K562 (cell line): ENCODE results near the gene STAP1. TPM values are rescaled to one million over a fixed set of nuclear protein-coding genes. Genes with fewer than 3 reads are reported as not detected.

ENCODE experiments used
- CBX2 ChIP-seq: fragments of 200-600 bp; sonication (generic); IDR thresholded peaks from one replicate; pipeline ENCODE4 v1.6.1; 2012; ENCODE audit warnings: mild to moderate bottlenecking, low read length, inconsistent platforms; ENCODE audit not compliant: insufficient read depth, poor library complexity, severe bottlenecking
- ELF1 ChIP-seq: fragments of 200-800 bp; sonication (Bioruptor generic); IDR thresholded peaks from 2 replicates; pipeline ENCODE4 v1.6.1; 2016; ENCODE audit warnings: missing genetic modification characterization, missing compliant biosample characterization
- GABPA ChIP-seq: fragments of 200-800 bp; sonication (Bioruptor generic); conservative IDR thresholded peaks from 2 replicates; pipeline ENCODE4 v1.6.1; 2016; ENCODE audit warnings: low read depth, missing genetic modification characterization, missing compliant biosample characterization
- GATAD2B ChIP-seq: fragments of 450-650 bp; IDR thresholded peaks from 2 replicates; pipeline ENCODE4 v1.6.1; 2017; ENCODE audit warnings: mild to moderate bottlenecking, borderline replicate concordance
- HDAC2 ChIP-seq: fragments of 450-650 bp; IDR thresholded peaks from 2 replicates; pipeline ENCODE4 v1.6.1; 2016; ENCODE audit warnings: mild to moderate bottlenecking
- L3MBTL2 ChIP-seq: fragments of 450-650 bp; IDR thresholded peaks from 2 replicates; pipeline ENCODE4 v1.6.1; 2016; ENCODE audit warnings: mild to moderate bottlenecking, moderate library complexity
- LEF1 ChIP-seq: fragments of 450-650 bp; IDR thresholded peaks from 2 replicates; pipeline ENCODE4 v1.6.1; 2016; ENCODE audit warnings: mild to moderate bottlenecking
- MCM7 ChIP-seq, 2 experiments: fragments of 450-650 bp; IDR thresholded peaks; 2 replicates each; pipeline ENCODE4 v1.6.1; 2016 to 2018
- PHF21A ChIP-seq: fragments of 450-650 bp; IDR thresholded peaks from 2 replicates; pipeline ENCODE4 v1.6.1; 2017; ENCODE audit warnings: low read depth, borderline replicate concordance
- RFX7 ChIP-seq: fragments of 250-450 bp; sonication (Bioruptor Pico); IDR thresholded peaks from 2 replicates; pipeline ENCODE4 v1.5.1; 2021; ENCODE audit warnings: mild to moderate bottlenecking
- YY1 ChIP-seq, 3 experiments: IDR thresholded peaks; 2 replicates each; pipeline ENCODE4 v1.6.1; 2011; ENCODE audit warnings: low read length in 2 of 3, mild to moderate bottlenecking in 2 of 3, moderate library complexity in 2 of 3, borderline replicate concordance in 1 of 3, control low read depth in 1 of 3, low read depth in 1 of 3; ENCODE audit not compliant: insufficient read depth in 3 of 3, insufficient replicate concordance in 2 of 3, control insufficient read depth in 1 of 3, insufficient read length in 1 of 3; ENCODE audit errors: extremely low read depth in 1 of 3
- ZFP30 ChIP-seq: fragments of 250-450 bp; sonication (Bioruptor Pico); IDR thresholded peaks from 2 replicates; pipeline ENCODE4 v1.8.0; 2022; ENCODE audit warnings: moderate library complexity, mild to moderate bottlenecking, inconsistent platforms, borderline replicate concordance
- ZFX ChIP-seq: sonication (generic); formaldehyde crosslinking; IDR thresholded peaks from 2 replicates; pipeline ENCODE4 v1.8.0; 2022; ENCODE audit warnings: mild to moderate bottlenecking, missing genetic modification reagents, moderate library complexity
- ZKSCAN1 ChIP-seq: fragments of 150-350 bp; IDR thresholded peaks from 2 replicates; pipeline ENCODE4 v1.6.1; 2016; ENCODE audit warnings: low read depth, low read length
- polyA plus RNA-seq, 8 experiments: library from polyadenylated mRNA; depleted of rRNA in 4 of 8; stranded (reverse) in 5 of 8; unstranded in 3 of 8; fragments of >200 nt; fragmentation: Nextera tagmentation in 2 of 8; fragmentation: Illumina TruSeq in 1 of 8; extraction: Ambion mirVana in 2 of 8; extraction: Trizol in 1 of 8; gene quantifications; 2 replicates each; pipeline versions ENCODE4 v1.2.1 to v1.2.3, GENCODE V29; 2011 to 2014; ENCODE audit warnings: inconsistent platforms in 1 of 8, missing spikeins in 1 of 8
- total RNA-seq, 7 experiments: library from RNA; depleted of rRNA in 6 of 7; stranded (reverse); fragments of >200 nt in 6 of 7; fragmentation: Illumina TruSeq in 2 of 7; extraction: Trizol in 2 of 7; gene quantifications; 2 replicates each; pipeline versions ENCODE4 v1.2.1 to v1.2.3, GENCODE V29; 2011 to 2021; ENCODE audit warnings: low replicate concordance in 1 of 7
- TF ChIP-seq, protein P1 (sequence below): fragments of 450-650 bp; IDR thresholded peaks from 2 replicates; pipeline ENCODE4 v1.6.1; 2014; ENCODE audit warnings: low read depth, mild to moderate bottlenecking, moderate library complexity, borderline replicate concordance
- TF ChIP-seq, protein P2 (sequence below): sonication (generic); formaldehyde crosslinking; IDR thresholded peaks from 2 replicates; pipeline ENCODE4 v1.8.0; 2022; ENCODE audit warnings: missing genetic modification reagents, mild to moderate bottlenecking, borderline replicate concordance
- TF ChIP-seq, protein P3 (sequence below): fragments of 250-450 bp; sonication (Bioruptor Pico); IDR thresholded peaks from 2 replicates; pipeline ENCODE4 v1.4.0; 2020; ENCODE audit warnings: borderline replicate concordance
- TF ChIP-seq, protein P4 (sequence below): sonication (generic); formaldehyde crosslinking; IDR thresholded peaks from 2 replicates; pipeline ENCODE4 v1.8.0; 2022; ENCODE audit warnings: mild to moderate bottlenecking, missing genetic modification reagents, borderline replicate concordance
- TF ChIP-seq, protein P5 (sequence below): fragments of 200-800 bp; sonication (Bioruptor generic); IDR thresholded peaks from 2 replicates; pipeline ENCODE4 v1.6.1; 2017; ENCODE audit warnings: missing genetic modification characterization, missing compliant biosample characterization

STAP1 gene
- total and polyA plus RNA-seq, 9 of the 15 experiments (the other 6 are each of a cell fraction or from before 2014, with no cell fraction given), result 0.50 to 5.6 (median 1.4) TPM

DNA sequence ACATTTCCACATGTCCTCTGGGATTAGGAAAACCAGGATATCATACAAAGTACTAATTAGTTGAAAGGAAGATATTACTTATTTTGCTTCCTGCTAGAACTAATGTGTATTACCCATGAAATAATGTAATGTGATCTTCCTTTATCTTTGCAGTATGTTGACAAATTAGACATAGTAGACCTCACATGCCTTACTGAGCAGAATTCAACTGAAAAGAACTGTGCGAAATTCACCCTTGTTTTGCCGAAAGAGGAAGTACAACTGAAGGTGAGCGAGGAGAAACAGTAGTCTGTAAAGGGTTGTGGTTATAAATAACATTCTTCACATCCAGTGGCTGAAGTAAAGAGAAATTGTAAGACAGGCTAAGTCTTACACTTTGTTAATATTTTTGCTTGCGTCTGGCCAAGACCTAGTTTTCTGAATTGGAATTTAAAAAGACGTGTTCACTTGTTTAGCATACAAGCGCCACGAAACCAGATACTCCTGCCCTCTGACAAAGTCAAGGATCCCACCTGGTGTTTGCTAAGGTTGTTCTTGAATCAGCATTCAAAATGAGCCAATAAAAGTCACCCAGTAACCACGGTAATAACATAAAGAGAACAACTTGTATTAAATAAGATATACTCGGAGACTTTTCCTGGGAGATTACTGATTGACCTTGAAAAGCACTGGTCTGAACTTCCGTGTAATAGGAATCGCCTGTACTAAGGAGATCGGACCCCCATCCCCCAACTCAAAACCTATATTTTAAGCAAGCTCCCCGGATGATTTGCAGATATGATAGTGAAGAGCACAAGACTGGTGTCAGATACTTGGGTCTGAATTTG lies 16.9 kb downstream of the STAP1 start (continued):
- TF ChIP-seq GABPA (tag) (0 out of 2 replicates have a peak, but pooled peaks have one; percentile 45), PHF21A (no peak), LEF1 (peak; percentile 65), YY1 (IDR thresholded peaks at IDR 0.05; ENCODE audit: borderline replicate concordance in 1 of 3, control insufficient read depth in 1 of 3, extremely low read depth in 1 of 3, insufficient read depth in 3 of 3, insufficient read length in 1 of 3, insufficient replicate concordance in 2 of 3, low read depth in 1 of 3, low read length in 2 of 3) (no peak), L3MBTL2 (no peak), ZFP30 (CRISPR knock-in tag) (no peak), GATAD2B (no peak), ZKSCAN1 (no peak), HDAC2 (0 out of 2 replicates have a peak, but pooled peaks have one; percentile 13), ELF1 (tag) (no peak), ZFX (CRISPR knock-in tag) (no peak), MCM7 (IDR thresholded peaks at IDR 0.05) (no peak), RFX7 (CRISPR knock-in tag) (no peak), CBX2 (no peak)
- TF ChIP-seq, protein P1, sequence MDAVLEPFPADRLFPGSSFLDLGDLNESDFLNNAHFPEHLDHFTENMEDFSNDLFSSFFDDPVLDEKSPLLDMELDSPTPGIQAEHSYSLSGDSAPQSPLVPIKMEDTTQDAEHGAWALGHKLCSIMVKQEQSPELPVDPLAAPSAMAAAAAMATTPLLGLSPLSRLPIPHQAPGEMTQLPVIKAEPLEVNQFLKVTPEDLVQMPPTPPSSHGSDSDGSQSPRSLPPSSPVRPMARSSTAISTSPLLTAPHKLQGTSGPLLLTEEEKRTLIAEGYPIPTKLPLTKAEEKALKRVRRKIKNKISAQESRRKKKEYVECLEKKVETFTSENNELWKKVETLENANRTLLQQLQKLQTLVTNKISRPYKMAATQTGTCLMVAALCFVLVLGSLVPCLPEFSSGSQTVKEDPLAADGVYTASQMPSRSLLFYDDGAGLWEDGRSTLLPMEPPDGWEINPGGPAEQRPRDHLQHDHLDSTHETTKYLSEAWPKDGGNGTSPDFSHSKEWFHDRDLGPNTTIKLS, result no peak
- TF ChIP-seq, protein P2, sequence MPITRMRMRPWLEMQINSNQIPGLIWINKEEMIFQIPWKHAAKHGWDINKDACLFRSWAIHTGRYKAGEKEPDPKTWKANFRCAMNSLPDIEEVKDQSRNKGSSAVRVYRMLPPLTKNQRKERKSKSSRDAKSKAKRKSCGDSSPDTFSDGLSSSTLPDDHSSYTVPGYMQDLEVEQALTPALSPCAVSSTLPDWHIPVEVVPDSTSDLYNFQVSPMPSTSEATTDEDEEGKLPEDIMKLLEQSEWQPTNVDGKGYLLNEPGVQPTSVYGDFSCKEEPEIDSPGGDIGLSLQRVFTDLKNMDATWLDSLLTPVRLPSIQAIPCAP (CRISPR knock-in tag), result no peak
- TF ChIP-seq, protein P3, sequence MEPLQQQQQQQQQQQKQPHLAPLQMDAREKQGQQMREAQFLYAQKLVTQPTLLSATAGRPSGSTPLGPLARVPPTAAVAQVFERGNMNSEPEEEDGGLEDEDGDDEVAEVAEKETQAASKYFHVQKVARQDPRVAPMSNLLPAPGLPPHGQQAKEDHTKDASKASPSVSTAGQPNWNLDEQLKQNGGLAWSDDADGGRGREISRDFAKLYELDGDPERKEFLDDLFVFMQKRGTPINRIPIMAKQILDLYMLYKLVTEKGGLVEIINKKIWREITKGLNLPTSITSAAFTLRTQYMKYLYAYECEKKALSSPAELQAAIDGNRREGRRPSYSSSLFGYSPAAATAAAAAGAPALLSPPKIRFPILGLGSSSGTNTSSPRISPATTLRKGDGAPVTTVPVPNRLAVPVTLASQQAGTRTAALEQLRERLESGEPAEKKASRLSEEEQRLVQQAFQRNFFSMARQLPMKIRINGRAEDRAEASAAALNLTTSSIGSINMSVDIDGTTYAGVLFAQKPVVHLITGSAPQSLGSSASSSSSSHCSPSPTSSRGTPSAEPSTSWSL, result no peak
- TF ChIP-seq, protein P4, sequence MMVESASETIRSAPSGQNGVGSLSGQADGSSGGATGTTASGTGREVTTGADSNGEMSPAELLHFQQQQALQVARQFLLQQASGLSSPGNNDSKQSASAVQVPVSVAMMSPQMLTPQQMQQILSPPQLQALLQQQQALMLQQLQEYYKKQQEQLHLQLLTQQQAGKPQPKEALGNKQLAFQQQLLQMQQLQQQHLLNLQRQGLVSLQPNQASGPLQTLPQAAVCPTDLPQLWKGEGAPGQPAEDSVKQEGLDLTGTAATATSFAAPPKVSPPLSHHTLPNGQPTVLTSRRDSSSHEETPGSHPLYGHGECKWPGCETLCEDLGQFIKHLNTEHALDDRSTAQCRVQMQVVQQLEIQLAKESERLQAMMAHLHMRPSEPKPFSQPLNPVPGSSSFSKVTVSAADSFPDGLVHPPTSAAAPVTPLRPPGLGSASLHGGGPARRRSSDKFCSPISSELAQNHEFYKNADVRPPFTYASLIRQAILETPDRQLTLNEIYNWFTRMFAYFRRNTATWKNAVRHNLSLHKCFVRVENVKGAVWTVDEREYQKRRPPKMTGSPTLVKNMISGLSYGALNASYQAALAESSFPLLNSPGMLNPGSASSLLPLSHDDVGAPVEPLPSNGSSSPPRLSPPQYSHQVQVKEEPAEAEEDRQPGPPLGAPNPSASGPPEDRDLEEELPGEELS, result no peak
- TF ChIP-seq, protein P5, sequence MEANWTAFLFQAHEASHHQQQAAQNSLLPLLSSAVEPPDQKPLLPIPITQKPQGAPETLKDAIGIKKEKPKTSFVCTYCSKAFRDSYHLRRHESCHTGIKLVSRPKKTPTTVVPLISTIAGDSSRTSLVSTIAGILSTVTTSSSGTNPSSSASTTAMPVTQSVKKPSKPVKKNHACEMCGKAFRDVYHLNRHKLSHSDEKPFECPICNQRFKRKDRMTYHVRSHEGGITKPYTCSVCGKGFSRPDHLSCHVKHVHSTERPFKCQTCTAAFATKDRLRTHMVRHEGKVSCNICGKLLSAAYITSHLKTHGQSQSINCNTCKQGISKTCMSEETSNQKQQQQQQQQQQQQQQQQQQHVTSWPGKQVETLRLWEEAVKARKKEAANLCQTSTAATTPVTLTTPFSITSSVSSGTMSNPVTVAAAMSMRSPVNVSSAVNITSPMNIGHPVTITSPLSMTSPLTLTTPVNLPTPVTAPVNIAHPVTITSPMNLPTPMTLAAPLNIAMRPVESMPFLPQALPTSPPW (CRISPR knock-in tag), result no peak
